Measurements from ENCODE around the gene PPA1.

PPA1 gene

GRCh38 chr10:70198696-70199466 lies 34.3 kb downstream of the PPA1 start:
- H3K4me2 ChIP-seq (ENCODE audit: low read depth, low read length, poor library complexity, severe bottlenecking) = no peak overlapping the region
- no peak overlapping the region for H2AFZ ChIP-seq (ENCODE audit: low read depth, low read length, severe bottlenecking)
- H3K4me3 ChIP-seq (ENCODE audit: insufficient read depth, low read length, poor library complexity, severe bottlenecking) = no peak overlapping the region
- TF ChIP-seq EZH2phosphoT487 (conservative IDR thresholded peaks at IDR 0.05; ENCODE audit: low read length) = no peak
- peaks cover 34% of the 10 kb centered on the region; the same call in 1 of the 2 replicates for H3K36me3 ChIP-seq (ENCODE audit: low read length)
- H3K9me3 ChIP-seq (ENCODE audit: insufficient read depth, low read length) = no peaks in the 10 kb centered on the region
- H3K27me3 ChIP-seq (ENCODE audit: low read length) = no peaks in the 10 kb centered on the region
- H3K9me2 ChIP-seq (replicated peaks; ENCODE audit: insufficient read depth, low read length) = no peaks in the 10 kb centered on the region
- H3K27ac ChIP-seq (ENCODE audit: low read depth, low read length) = no peak overlapping the region
- H3K79me2 ChIP-seq (ENCODE audit: insufficient read depth, low read length) = no peaks in the 10 kb centered on the region
- H4K20me1 ChIP-seq (ENCODE audit: low read depth, low read length) = no peaks in the 10 kb centered on the region
- H3F3A ChIP-seq (ENCODE audit: insufficient read depth) = peaks cover 17% of the 10 kb centered on the region
- no peak overlapping the region for H3K9ac ChIP-seq (ENCODE audit: low read length)

GRCh38 chr10:70197235-70197945 lies 35.8 kb downstream of the PPA1 start:
- Histone ChIP-seq H3K4me2 (ENCODE audit: low read depth, low read length, poor library complexity, severe bottlenecking) (no peak overlapping the region), H2AFZ (ENCODE audit: low read depth, low read length, severe bottlenecking) (no peak overlapping the region), H3F3A (ENCODE audit: insufficient read depth) (peaks cover 19% of the 10 kb centered on the region), H3K9me3 (ENCODE audit: insufficient read depth, low read length) (no peaks in the 10 kb centered on the region), H3K4me3 (ENCODE audit: insufficient read depth, low read length, poor library complexity, severe bottlenecking) (no peak overlapping the region), H3K79me2 (ENCODE audit: insufficient read depth, low read length) (no peaks in the 10 kb centered on the region), H3K9me2 (replicated peaks; ENCODE audit: insufficient read depth, low read length) (no peaks in the 10 kb centered on the region), H3K27me3 (ENCODE audit: low read length) (no peaks in the 10 kb centered on the region), H4K20me1 (ENCODE audit: low read depth, low read length) (no peaks in the 10 kb centered on the region), H3K27ac (ENCODE audit: low read depth, low read length) (no peak overlapping the region), H3K36me3 (ENCODE audit: low read length) (peaks cover 25% of the 10 kb centered on the region; the same call in 1 of the 2 replicates), H3K9ac (ENCODE audit: low read length) (no peak overlapping the region)
- no peak for TF ChIP-seq CTCF (IDR thresholded peaks at IDR 0.05; ENCODE audit: insufficient read depth, low read length, poor library complexity, severe bottlenecking)

- H3K27me3 ChIP-seq (ENCODE audit: low read length) = no peaks in the 10 kb centered on the region
- no peak overlapping the region for H2AFZ ChIP-seq (ENCODE audit: low read depth, low read length, severe bottlenecking)
- no peak overlapping the region for H3K4me3 ChIP-seq (ENCODE audit: insufficient read depth, low read length, poor library complexity, severe bottlenecking)
- H3K4me2 ChIP-seq (ENCODE audit: low read depth, low read length, poor library complexity, severe bottlenecking) = no peak overlapping the region
- no peaks in the 10 kb centered on the region for H3K9me3 ChIP-seq (ENCODE audit: insufficient read depth, low read length)
- H3K79me2 ChIP-seq (ENCODE audit: insufficient read depth, low read length) = no peaks in the 10 kb centered on the region
- no peak overlapping the region for H3K27ac ChIP-seq (ENCODE audit: low read depth, low read length)
- H3F3A ChIP-seq (ENCODE audit: insufficient read depth) = peaks cover 8% of the 10 kb centered on the region; the same call in 1 of the 2 replicates
- no peaks in the 10 kb centered on the region for H4K20me1 ChIP-seq (ENCODE audit: low read depth, low read length)
- TF ChIP-seq EZH2phosphoT487 (conservative IDR thresholded peaks at IDR 0.05; ENCODE audit: low read length) (no peak), CTCF (IDR thresholded peaks at IDR 0.05; ENCODE audit: insufficient read depth, low read length, poor library complexity, severe bottlenecking) (no peak)
- H3K9ac ChIP-seq (ENCODE audit: low read length) = no peak overlapping the region
- no peaks in the 10 kb centered on the region for H3K36me3 ChIP-seq (ENCODE audit: low read length)
- no peaks in the 10 kb centered on the region for H3K9me2 ChIP-seq (replicated peaks; ENCODE audit: insufficient read depth, low read length)
Measured at GRCh38 chr10:70193391-70193844, 39.8 kb downstream of the PPA1 start.
